HG03378 (cell line): ENCODE data around the gene NXPH4.

Source experiments
- ATAC-seq: cut with Tn5 transposase; IDR thresholded peaks from one replicate; pipeline ENCODE4 v1.9.1; 2021; ENCODE audit warnings: mild to moderate bottlenecking, moderate library complexity; ENCODE audit not compliant: unreplicated experiment

NXPH4 gene

DNA sequence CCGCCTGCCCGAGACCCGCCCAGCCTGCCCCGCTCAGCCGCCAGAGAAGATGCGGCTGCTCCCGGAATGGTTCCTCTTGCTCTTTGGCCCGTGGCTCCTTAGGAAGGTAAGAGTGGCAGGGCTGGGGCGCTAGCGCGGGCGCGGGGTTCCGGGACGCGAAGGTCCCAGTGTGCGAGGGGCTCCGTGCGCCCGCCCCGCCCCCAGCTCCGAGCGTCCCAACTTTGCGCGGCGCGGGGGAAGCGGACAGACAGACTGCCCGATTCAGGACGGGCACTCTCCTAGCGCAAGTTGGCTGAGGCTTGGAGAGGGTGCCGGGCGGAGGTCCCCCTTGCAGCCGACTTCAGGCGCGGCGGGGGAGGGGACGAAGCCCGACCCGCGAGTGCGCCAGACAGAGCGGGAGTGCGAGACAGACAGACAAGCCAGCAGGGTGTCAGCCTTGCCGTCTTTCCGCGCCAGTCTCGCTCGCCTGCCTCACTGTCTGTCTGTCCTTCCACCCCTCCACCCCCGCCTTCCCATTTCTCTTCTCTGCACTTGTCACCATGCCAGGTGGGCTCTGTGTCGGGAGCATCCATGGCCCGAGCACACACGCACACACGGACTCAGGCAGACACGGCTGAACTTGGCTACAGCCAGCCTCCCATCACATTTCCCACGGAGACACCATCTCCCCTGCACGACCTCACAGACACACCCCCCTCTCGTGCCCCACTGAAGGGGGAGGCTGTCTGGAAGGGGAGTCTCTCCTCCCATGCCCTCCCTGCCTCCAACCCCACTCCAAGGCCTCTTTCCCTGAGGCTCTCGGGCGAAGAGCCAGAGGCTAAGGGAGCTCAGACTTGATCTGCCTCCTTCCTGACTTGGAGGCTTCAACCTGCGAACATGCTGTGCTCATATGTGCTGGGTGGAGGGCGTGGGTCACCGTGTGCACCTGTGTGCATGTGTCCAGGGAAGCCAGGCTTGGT, 606 bp downstream of the NXPH4 start:
- no peak for ATAC-seq

- ATAC-seq = no peak
Observed at GRCh38 chr12:57218030-57218853, 1.6 kb downstream of the NXPH4 start.

- ATAC-seq = no peak
Observed at GRCh38 chr12:57219205-57219992, 2.8 kb downstream of the NXPH4 start.

DNA sequence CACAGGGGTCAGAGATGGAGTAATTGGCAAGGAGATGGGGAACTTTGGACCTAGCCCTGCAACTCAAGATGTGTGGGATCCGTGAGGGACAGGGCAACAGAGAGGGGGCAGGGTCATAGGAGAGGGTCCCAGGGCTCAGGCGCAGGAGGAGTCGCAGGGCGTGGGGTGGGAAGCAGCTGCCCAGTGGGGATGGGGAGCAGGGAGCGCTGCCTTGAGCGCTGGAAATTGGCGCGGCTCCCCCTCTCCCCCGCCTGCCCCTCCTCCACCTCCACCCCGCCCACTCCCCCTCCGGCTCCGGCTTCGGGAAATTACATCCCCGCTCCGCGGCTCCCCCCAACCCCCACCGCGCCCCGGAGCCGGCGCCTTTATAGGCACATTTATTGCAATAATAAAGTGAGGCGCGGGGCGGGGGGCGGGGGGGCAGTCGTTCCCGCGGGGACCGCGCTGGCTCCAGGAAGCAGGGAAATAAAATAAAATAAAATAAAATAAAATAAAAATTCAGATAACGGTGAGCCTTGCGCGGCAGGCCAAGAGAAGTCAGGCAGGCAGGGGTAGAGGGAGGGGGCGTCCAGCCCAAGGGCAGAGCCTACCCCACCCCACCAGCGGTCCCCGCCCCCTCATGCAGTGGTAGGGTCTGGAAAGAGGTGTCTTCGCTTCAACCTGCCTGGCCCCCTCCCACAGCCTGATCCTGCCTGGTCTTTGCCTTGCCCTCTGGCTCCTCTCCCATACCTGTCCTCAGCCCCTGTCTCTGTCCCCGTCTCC, 3.6 kb downstream of the NXPH4 start:
- no peak for ATAC-seq

- no peak for ATAC-seq
Observed at GRCh38 chr12:57220770-57221168, 4.2 kb downstream of the NXPH4 start.

GRCh38 chr12:57221169-57221917, 4.7 kb downstream of the NXPH4 start:
- ATAC-seq = no peak

DNA sequence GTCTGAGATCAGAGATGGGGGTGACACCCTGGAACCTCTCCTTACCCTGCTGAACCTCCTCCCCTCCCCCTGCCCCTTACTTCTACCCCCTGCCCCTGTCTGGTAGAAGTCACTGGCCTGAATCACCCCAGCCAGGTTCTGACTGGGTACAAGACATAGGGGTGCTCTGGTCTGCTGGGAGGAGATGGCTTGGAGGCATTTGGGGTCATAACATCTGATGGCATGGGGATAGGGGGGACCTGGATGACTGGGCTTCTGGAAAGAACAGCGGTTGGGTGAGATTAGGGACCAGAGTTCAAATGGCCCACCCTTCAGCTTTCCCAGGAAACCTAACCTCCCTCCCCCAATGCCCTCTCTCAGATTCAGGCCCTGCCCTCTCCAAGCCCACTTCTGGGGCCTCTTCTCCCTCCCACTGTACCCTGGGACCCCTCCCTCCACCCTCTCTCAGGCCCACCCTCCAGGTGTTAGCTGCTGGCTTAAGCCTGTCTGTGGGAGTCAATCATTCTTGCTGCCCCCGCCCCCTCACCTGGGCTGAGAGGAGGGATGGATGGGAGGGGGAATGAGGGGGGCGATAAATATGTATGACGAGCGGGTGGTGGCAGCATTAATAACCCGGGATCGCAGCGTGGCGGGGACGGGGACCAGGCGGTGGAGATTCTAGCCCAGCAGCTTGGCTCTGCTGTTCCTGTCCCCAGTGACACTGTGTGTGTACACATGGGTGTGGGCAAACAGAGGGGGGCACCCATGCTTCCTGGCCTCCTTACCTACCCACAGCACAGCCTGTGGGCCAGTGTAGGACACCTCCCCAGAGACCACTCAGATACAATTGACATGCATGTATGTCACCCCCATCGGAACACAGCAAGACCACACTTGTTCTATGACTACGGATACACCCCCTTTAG, 5.9 kb downstream of the NXPH4 start:
- ATAC-seq = no peak

GRCh38 chr12:57223191-57224165, 6.9 kb downstream of the NXPH4 start:
- no peak for ATAC-seq

DNA sequence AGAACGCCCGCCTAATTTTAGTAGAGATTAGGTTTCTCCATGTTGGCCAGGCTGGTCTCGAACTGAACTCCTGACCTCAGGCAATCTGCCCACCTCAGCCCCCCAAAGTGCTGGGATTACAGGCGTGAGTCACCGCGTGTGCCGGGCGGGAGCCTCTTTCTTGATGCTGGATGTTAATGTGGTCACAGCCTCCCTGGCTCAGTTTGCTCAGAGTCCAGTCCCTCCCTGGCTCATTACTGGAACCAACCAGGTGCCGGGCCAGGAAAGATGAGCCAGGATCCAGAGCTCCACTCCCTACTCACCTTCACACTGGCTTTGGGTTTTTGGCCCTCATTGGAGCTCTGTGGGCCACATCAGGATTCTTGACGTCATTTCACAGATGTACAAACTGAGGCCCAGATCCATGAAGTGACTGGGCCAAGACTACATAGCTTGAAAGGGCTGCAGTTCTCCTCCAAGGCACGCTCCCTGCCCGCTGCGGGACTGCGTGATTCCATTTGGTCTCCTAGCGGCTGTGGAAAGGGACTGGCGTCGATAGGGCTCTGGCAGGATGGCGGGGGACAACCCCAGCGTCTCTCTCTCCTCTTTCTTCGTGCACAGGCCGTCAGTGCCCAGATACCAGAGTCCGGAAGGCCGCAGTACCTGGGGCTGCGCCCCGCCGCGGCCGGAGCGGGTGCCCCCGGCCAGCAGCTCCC, 7.8 kb downstream of the NXPH4 start:
- no peak for ATAC-seq

GRCh38 chr12:57224973-57225679, 8.5 kb downstream of the NXPH4 start:
- no peak for ATAC-seq

- no peak for ATAC-seq
Observed at GRCh38 chr12:57225680-57226210, 9.2 kb downstream of the NXPH4 start.

DNA sequence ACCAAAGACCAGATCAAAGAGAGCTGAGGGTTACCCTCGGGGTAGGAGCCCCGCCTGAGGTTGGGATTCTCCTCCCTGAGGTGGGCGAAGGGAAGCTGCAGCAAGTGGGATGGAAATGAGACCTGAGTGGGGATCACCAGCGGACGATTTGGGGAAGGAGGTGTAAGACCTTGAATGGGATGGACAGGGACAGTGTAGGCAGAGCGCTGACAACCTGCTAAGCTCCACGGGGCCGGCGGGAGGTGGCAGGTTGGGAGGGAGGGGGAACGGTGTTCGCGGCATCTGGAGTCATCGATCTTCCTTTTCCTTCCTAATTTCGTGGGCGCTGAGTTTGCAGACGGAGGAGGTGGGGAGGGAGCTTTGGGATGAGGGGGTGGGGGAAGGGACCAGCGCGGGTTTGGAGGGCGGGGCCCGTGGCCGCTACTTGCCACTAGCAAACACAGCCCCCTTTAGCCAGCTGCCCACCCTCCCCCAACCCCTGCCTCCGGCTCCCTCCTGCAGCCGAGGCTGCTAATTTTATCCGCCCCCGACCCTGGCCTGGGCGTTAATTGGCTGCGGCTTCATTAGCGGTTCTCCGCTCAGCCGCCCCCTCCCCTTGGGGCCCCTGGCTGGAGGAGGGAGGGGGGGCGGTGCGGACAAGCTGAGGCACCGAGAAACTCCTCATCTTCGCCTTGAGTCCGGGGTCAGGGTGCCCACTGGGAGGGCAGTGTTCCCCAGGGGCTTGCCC, 10.2 kb downstream of the NXPH4 start:
- ATAC-seq = no peak

DNA sequence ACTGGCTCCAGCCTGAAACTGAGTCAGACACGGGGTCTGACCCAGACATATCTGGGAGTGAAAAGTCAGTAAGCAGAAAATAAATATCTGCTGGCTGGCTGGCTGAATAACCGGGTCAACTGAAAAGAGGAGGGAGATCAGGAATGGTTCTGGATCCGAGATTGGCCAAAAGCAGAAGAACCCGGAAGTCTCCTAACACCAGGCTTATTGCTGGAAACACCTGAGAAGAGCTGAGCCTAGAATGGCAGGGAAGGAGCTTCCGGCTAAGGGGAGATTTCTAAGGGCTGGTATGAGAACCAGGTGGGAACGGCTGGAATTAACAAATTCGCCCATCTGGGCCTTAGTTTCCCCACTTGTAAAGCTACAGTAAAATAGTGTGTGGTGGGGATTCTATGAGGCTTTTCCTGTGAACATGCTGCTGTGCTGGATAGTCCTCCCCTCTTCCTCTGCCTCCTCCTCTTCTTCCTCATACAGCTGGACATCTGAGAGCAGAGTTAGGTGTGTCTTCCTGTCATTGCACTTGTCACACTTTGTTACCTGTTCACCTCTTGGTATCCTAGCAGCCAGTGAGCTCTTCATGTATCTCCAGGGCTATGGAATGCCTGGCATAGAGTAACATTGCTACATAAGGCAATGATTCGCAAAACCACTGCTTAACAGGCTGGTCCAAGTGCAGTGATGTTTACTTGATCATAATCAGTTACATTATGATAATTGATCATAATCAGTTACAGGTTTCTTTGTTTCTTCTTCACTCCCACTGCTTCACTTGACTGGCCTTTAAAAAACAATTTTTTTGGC, 10.9 kb downstream of the NXPH4 start:
- no peak for ATAC-seq

DNA sequence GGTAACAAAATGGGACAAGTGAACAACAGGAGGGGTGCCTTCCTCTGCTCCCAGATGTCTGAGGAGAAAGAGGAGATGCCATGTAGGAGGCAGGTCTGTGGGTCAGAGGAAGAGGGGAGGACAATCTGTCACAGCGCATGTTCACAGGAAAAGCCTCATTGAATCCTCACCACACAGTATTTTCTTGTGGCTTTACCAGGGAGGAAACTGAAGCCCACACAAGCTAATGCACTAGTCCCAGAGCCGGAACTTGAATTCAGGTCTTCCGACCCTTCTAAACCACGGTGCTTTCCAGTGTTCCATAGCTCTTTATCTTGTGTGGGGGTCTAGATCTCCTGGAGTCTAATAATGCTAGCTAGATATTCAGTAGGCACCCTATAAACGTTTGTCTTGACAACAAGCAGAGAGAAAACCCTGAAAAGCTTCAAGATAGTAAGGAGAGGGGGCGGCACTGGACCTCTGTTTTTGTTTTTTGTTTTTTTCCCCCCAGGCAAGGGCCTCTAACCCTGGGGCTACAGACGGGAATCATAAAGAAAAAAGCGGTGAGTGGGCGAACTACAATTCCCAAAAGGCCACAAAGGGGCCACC, 12.5 kb downstream of the NXPH4 start:
- no peak for ATAC-seq
